ENCODE data around the gene TBC1D2. TPM values are rescaled to one million over a fixed set of nuclear protein-coding genes. Genes with fewer than 3 reads are reported as not detected.

TBC1D2 gene
- total RNA-seq, 6 donors from 2014 or later: 62.4 to 217 (median 119) TPM

DNA sequence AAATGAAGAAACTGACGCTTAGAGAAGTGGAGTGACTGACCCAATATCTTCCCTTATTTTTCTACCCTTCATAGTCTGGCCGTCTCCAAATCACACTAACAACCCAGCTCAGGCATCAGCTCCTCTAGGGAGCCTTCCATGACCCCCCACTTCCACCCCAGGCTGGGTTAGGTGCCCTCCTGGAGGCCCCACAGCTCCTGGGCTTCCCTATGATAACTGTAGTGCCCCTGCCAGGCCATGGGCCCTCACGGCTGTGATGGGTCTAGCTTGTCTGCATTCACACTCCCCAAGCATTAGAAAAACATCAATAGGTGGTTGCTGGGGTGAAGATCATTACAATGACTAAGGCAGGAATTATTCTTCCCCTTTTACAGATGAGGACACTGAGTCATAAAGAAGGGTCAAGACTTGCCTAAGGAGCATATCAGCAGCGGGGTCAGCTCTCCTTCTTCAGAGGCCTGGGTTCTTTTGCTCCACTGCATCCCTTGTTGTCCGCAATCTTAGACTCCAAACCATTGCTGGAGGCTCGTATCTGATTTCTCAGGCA lies 70.4 kb downstream of the TBC1D2 start:
- H3K9me3 ChIP-seq: no peaks in the 10 kb centered on the region
- ATAC-seq (ENCODE audit: low FRiP score in 2 of 2): no peak
- peaks cover 0 to 1% (median 0%) of the 10 kb centered on the region in 4 donors for H3K4me1 ChIP-seq
- no peak for DNase-seq
- no peaks in the 10 kb centered on the region for H3K27me3 ChIP-seq
- TF ChIP-seq EP300 (IDR thresholded peaks at IDR 0.05): no peak
- TF ChIP-seq, protein P1, sequence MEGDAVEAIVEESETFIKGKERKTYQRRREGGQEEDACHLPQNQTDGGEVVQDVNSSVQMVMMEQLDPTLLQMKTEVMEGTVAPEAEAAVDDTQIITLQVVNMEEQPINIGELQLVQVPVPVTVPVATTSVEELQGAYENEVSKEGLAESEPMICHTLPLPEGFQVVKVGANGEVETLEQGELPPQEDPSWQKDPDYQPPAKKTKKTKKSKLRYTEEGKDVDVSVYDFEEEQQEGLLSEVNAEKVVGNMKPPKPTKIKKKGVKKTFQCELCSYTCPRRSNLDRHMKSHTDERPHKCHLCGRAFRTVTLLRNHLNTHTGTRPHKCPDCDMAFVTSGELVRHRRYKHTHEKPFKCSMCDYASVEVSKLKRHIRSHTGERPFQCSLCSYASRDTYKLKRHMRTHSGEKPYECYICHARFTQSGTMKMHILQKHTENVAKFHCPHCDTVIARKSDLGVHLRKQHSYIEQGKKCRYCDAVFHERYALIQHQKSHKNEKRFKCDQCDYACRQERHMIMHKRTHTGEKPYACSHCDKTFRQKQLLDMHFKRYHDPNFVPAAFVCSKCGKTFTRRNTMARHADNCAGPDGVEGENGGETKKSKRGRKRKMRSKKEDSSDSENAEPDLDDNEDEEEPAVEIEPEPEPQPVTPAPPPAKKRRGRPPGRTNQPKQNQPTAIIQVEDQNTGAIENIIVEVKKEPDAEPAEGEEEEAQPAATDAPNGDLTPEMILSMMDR (IDR thresholded peaks at IDR 0.05): no peak
- no peak for TF ChIP-seq POLR2AphosphoS5 (IDR thresholded peaks at IDR 0.05)
- TF ChIP-seq POLR2A (IDR thresholded peaks at IDR 0.05): no peak
- 85 to 86% methylated on average over 6 of the region's 6 CpGs for WGBS, 2 donors
- no peak overlapping the region for H3K4me3 ChIP-seq
- H3K27ac ChIP-seq: peak overlapping the region in 2 of 4 donors; percentile 27 to 30
- H3K36me3 ChIP-seq: no peaks in the 10 kb centered on the region

DNA sequence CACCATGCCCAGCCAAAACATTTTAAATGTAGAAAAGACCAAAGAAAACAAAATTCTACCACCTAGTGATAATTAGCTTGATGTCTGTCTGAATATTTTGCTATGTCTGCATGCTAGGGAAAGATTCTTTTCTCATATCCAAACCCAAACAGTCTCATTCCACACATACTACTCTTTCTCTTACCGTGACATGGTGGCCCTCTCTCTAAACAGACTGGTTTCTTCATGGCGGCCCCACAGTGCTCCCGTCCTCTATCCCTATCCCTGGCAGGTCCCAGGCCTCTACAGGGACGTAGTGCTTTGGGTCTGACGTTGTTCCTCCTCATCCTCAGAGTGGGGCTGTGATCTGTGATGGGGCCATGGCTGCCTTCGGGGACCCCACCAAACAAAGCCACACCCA lies 71.1 kb downstream of the TBC1D2 start:
- Histone ChIP-seq H3K9me3 (no peaks in the 10 kb centered on the region), H3K36me3 (no peaks in the 10 kb centered on the region), H3K27me3 (no peaks in the 10 kb centered on the region), H3K4me1 (peaks cover 0 to 6% (median 0%) of the 10 kb centered on the region in 4 donors), H3K4me3 (no peak overlapping the region), H3K27ac (no peak overlapping the region)
- TF ChIP-seq POLR2AphosphoS5 (IDR thresholded peaks at IDR 0.05) (no peak), EP300 (IDR thresholded peaks at IDR 0.05) (no peak), POLR2A (IDR thresholded peaks at IDR 0.05) (no peak)
- TF ChIP-seq, protein P1 (IDR thresholded peaks at IDR 0.05): no peak
- 73 to 87% methylated on average over 5 to 6 of the region's 6 CpGs for WGBS, 2 donors
- no peak for DNase-seq
- ATAC-seq (ENCODE audit: low FRiP score in 2 of 2): no peak

DNA sequence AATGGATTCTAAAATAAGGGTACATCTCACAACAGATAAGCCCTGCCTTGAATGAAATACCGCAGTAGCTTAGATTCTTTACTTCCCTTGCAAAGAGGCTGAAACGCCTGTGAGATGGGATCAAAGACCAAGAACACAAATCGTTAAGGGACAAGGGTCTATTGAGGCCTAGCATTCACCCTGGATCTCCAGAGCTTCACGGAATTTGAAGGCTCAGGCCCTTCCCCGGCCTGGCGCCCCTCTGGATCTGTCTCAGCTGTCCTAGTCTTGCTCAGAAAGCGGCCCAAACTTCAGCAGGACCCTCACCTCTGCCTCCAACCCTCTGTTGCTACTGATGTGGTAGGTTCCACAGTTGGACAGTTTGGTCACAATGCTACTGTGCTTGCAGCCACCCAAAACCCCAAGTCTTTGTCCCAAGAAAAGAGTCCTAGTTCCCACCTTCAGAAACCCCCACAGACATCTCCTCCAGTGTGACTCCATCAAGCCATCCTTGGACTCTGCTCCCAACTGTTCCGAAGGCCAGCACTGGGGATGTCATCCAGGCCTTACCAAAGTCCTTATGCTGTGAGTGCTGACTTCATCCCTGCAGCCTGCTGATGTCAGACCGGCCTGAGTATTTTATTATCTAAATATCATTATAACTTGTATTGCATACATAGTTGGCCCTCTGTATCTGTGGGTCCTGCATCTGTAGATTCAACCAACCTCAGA lies 72.4 kb downstream of the TBC1D2 start:
- Histone ChIP-seq H3K27me3 (no peaks in the 10 kb centered on the region), H3K4me3 (no peak overlapping the region), H3K4me1 (peaks cover 0 to 6% (median 0%) of the 10 kb centered on the region in 4 donors), H3K9me3 (no peaks in the 10 kb centered on the region), H3K36me3 (no peaks in the 10 kb centered on the region), H3K27ac (no peak overlapping the region)
- TF ChIP-seq POLR2AphosphoS5 (IDR thresholded peaks at IDR 0.05) (no peak), POLR2A (IDR thresholded peaks at IDR 0.05) (no peak), EP300 (IDR thresholded peaks at IDR 0.05) (no peak)
- TF ChIP-seq, protein P1 (IDR thresholded peaks at IDR 0.05): no peak
- ATAC-seq (ENCODE audit: low FRiP score in 2 of 2) (no peak), DNase-seq (no peak)
- 85 to 89% methylated on average over 9 of the region's 9 CpGs for WGBS, 2 donors

DNA sequence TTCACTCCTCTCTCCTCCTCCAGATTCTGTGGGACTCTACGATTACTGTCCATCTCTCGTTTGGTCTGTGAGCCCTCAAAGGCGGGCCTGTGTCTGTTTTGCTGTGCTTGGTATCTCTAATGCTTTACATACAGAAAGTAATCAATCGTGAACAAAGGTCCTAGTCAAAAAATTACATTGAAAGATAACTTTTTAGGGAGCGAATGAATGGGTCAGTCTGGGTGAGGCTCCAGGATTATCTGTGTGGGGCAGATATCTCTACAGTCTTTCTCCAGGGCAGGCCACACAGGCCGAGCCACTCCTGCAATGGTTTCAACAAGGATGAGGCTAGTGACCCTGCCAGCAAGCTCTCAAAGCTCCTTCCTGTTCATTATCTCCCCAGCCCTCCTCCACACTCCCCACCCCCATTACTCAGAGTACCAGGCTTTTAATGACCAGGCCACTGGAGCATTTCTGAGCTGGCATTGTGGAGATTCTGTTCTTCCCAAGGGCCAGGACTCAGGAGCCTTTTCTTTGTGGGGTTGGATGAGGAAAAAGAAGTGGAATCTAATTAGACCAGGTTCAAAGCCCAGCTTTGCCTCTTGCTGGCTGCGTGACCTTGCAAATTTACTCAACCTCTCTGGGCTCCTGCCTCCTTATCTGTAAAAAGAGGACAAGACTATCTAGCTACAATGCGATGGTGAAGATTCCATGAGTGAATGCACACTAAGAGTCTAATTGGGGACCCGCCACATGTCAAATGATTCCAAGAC lies 73.2 kb downstream of the TBC1D2 start:
- DNase-seq (no peak), ATAC-seq (ENCODE audit: low FRiP score in 2 of 2) (no peak)
- Histone ChIP-seq H3K27ac (no peak overlapping the region), H3K4me3 (no peak overlapping the region), H3K4me1 (peaks cover 0 to 6% (median 0%) of the 10 kb centered on the region in 4 donors), H3K27me3 (no peaks in the 10 kb centered on the region), H3K36me3 (no peaks in the 10 kb centered on the region), H3K9me3 (no peaks in the 10 kb centered on the region)
- TF ChIP-seq POLR2AphosphoS5 (IDR thresholded peaks at IDR 0.05): no peak
- no peak for TF ChIP-seq EP300 (IDR thresholded peaks at IDR 0.05)
- no peak for TF ChIP-seq POLR2A (IDR thresholded peaks at IDR 0.05)
- TF ChIP-seq, protein P1 (IDR thresholded peaks at IDR 0.05): no peak
- WGBS, 2 donors: 92% methylated on average over 9 of the region's 9 CpGs

Measured in upper lobe of left lung (tissue), 6 donors.